Memory B cell (primary cell): Measurements from ENCODE around the gene SLMAP.
A peak's percentile ranks its signal among the peaks of the same experiment; 100 is the strongest.
"Not testable (repeated sequence)": the region's sequence is repeated elsewhere in the genome, so short reads cannot be mapped to it uniquely, and the experiment has no call there.

ENCODE experiments used
- ATAC-seq: fragments of 150-1000 bp; cut with Tn5 transposase; 2 replicates; pipeline ENCODE4 v1.10.0; 2021; ENCODE audit warnings: low read depth, mild to moderate bottlenecking, moderate library complexity
- DNase-seq, 2 donors: peaks; one replicate each; pipeline ENCODE4 v3.0.0; 2022; ENCODE audit warnings: low spot score in 2 of 2
- H3K27ac Mint-ChIP-seq: one replicate; pipeline ENCODE4 v1.8.0; 2022; ENCODE audit warnings: mild to moderate bottlenecking, moderate library complexity, mixed read lengths
- H3K27me3 Mint-ChIP-seq: one replicate; pipeline ENCODE4 v1.8.0; 2022; ENCODE audit warnings: mixed read lengths
- H3K36me3 Mint-ChIP-seq: one replicate; pipeline ENCODE4 v1.8.0; 2022; ENCODE audit warnings: mild to moderate bottlenecking, mixed read lengths
- H3K4me1 Mint-ChIP-seq: one replicate; pipeline ENCODE4 v1.8.0; 2022; ENCODE audit warnings: mixed read lengths
- H3K4me3 Mint-ChIP-seq: one replicate; pipeline ENCODE4 v1.8.0; 2022; ENCODE audit warnings: mild to moderate bottlenecking, moderate library complexity, mixed read lengths
- H3K9me3 Mint-ChIP-seq: one replicate; pipeline ENCODE4 v1.8.0; 2022; ENCODE audit warnings: mixed read lengths

The SLMAP gene

GRCh38 chr3:57840473-57840872, 84.4 kb downstream of the SLMAP start:
- DNase-seq (no peak), ATAC-seq (peak; percentile 64)
- no peak overlapping the region for H3K4me3 Mint-ChIP-seq
- H3K9me3 Mint-ChIP-seq, result no peaks in the 10 kb centered on the region
- peaks cover 2% of the 10 kb centered on the region for H3K36me3 Mint-ChIP-seq
- no peaks in the 10 kb centered on the region for H3K27me3 Mint-ChIP-seq
- peak overlapping the region; percentile 40 for H3K27ac Mint-ChIP-seq
- H3K4me1 Mint-ChIP-seq, result peaks cover 4% of the 10 kb centered on the region

GRCh38 chr3:57841818-57842217, 85.7 kb downstream of the SLMAP start:
- Mint-ChIP-seq H3K27ac (no peak overlapping the region), H3K36me3 (peaks cover 2% of the 10 kb centered on the region), H3K9me3 (no peaks in the 10 kb centered on the region), H3K4me3 (no peak overlapping the region), H3K4me1 (peaks cover 4% of the 10 kb centered on the region), H3K27me3 (no peaks in the 10 kb centered on the region)
- DNase-seq (no peak), ATAC-seq (no peak)

GRCh38 chr3:57848177-57848738, 92.1 kb downstream of the SLMAP start:
- Mint-ChIP-seq H3K4me3 (no peak overlapping the region), H3K9me3 (no peaks in the 10 kb centered on the region), H3K4me1 (peaks cover 6% of the 10 kb centered on the region), H3K27ac (no peak overlapping the region), H3K36me3 (peaks cover 8% of the 10 kb centered on the region), H3K27me3 (no peaks in the 10 kb centered on the region)
- ATAC-seq (no peak), DNase-seq (no peak)

DNA sequence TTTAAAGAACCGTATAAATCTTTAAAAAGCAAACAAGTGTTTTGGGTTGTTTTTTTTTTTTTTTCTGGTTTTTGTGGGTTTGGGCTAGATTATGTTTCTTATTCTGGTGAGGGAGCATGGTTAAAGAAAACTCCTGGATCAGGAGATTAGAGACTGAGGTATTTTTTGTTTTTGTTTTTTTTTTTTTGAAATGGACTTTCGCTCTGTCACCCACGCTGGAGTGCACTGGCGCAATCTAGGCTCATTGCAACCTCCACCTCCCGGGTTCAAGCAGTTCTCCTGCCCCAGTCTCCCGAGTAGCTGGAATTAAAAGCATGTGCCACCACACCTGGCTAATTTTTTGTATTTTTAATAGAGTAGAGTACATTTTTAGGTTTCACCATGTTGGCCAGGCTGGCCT, 95.2 kb downstream of the SLMAP start:
- Mint-ChIP-seq H3K4me1 (peaks cover 6% of the 10 kb centered on the region), H3K9me3 (no peaks in the 10 kb centered on the region), H3K4me3 (no peak overlapping the region), H3K27me3 (no peaks in the 10 kb centered on the region), H3K36me3 (peaks cover 9% of the 10 kb centered on the region), H3K27ac (no peak overlapping the region)
- DNase-seq (no peak), ATAC-seq (no peak)

DNA sequence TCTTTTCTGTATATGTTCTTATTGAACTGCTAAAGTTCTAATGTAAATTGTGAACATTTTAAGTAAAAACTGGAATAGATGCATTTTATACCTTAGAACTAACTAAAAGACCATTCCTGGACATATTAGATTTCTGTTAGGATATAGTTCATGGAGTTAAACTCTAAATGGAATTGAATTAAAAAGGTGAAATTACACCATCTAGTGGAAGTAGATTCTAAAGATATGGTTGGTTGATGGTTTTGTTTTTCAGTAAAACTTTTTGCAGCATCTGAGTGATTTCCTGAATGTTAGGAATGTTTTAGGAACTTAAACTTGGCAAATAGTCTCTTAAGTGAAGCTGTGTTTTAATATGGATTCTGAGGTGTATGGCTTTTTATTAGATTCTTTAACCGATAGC, 96.8 kb downstream of the SLMAP start:
- Mint-ChIP-seq H3K36me3 (peaks cover 7% of the 10 kb centered on the region), H3K4me3 (no peak overlapping the region), H3K27ac (no peak overlapping the region), H3K27me3 (no peaks in the 10 kb centered on the region), H3K4me1 (peaks cover 6% of the 10 kb centered on the region), H3K9me3 (no peaks in the 10 kb centered on the region)
- DNase-seq, result no peak
- ATAC-seq, result no peak

DNA sequence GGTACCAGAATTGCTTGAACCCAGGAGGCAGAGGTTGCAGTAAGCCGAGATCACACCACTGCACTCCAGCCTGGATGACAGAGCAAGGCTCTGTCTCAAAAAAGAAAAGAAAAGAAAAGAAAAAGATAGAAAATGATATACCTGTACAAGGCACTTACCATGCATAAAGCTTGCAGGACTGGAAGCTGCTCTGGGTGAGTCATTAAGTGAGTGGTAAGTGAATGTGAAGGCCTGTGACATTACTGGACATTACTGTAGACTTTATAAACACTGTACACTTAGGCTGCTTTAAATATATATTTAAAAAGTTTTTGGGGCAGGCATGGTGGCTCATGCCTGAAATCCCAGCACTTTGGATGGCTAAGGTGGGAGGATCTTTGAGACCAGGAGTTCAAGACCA, 99.2 kb downstream of the SLMAP start:
- no peak overlapping the region for H3K4me3 Mint-ChIP-seq
- no peak overlapping the region for H3K27ac Mint-ChIP-seq
- H3K36me3 Mint-ChIP-seq, result peaks cover 10% of the 10 kb centered on the region

GRCh38 chr3:57855943-57856342, 99.8 kb downstream of the SLMAP start:
- peaks cover 12% of the 10 kb centered on the region for H3K36me3 Mint-ChIP-seq

More for the DNA sequence above, 99.2 kb downstream of the SLMAP start:
- no peaks in the 10 kb centered on the region for H3K27me3 Mint-ChIP-seq
- ATAC-seq (no peak), DNase-seq (no peak)
- no peaks in the 10 kb centered on the region for H3K4me1 Mint-ChIP-seq
- no peaks in the 10 kb centered on the region for H3K9me3 Mint-ChIP-seq

GRCh38 chr3:57856675-57857074, 100.6 kb downstream of the SLMAP start:
- DNase-seq (no peak), ATAC-seq (no peak)
- no peak overlapping the region for H3K27ac Mint-ChIP-seq
- H3K27me3 Mint-ChIP-seq, result no peaks in the 10 kb centered on the region
- H3K9me3 Mint-ChIP-seq, result no peaks in the 10 kb centered on the region
- no peaks in the 10 kb centered on the region for H3K4me1 Mint-ChIP-seq
- H3K4me3 Mint-ChIP-seq, result no peak overlapping the region
- peaks cover 15% of the 10 kb centered on the region for H3K36me3 Mint-ChIP-seq

More at GRCh38 chr3:57855943-57856342, 99.8 kb downstream of the SLMAP start:
- ATAC-seq (no peak), DNase-seq (no peak)
- H3K27ac Mint-ChIP-seq, result no peak overlapping the region
- no peaks in the 10 kb centered on the region for H3K9me3 Mint-ChIP-seq
- no peak overlapping the region for H3K4me3 Mint-ChIP-seq
- H3K27me3 Mint-ChIP-seq, result no peaks in the 10 kb centered on the region
- no peaks in the 10 kb centered on the region for H3K4me1 Mint-ChIP-seq

GRCh38 chr3:57862894-57863293, 106.8 kb downstream of the SLMAP start:
- DNase-seq (no peak), ATAC-seq (no peak)
- Mint-ChIP-seq H3K4me3 (no peak overlapping the region), H3K36me3 (peaks cover 33% of the 10 kb centered on the region), H3K9me3 (no peaks in the 10 kb centered on the region), H3K4me1 (no peaks in the 10 kb centered on the region), H3K27ac (no peak overlapping the region), H3K27me3 (no peaks in the 10 kb centered on the region)

DNA sequence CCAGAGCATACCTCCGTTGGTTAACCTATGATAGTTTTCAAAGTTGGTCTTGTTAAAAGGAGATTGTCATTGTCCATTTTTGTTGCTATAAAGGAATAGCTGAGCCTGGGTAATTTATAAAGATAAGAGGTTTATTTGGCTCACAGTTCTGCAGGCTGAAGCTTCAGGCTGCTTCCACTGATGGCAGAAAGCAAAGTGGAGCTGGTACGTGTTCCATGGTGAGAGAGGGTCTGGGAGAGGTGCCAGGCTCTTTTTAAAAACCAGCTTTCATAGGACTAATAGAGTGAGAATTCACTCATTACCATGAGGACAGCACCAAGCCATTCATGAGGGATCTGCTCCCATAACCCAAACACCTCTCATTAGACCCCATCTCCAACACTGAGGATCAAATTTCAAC, 107.3 kb downstream of the SLMAP start:
- peaks cover 31% of the 10 kb centered on the region for H3K36me3 Mint-ChIP-seq
- no peak overlapping the region for H3K27ac Mint-ChIP-seq

GRCh38 chr3:57864853-57865252, 108.7 kb downstream of the SLMAP start:
- no peak overlapping the region for H3K27ac Mint-ChIP-seq
- no peak for ATAC-seq
- H3K4me3 Mint-ChIP-seq, result no peak overlapping the region
- H3K27me3 Mint-ChIP-seq, result no peaks in the 10 kb centered on the region
- no peak for DNase-seq
- H3K4me1 Mint-ChIP-seq, result no peaks in the 10 kb centered on the region
- H3K36me3 Mint-ChIP-seq, result peaks cover 27% of the 10 kb centered on the region
- no peaks in the 10 kb centered on the region for H3K9me3 Mint-ChIP-seq

More for the DNA sequence above, 107.3 kb downstream of the SLMAP start:
- DNase-seq (no peak), ATAC-seq (no peak)
- no peaks in the 10 kb centered on the region for H3K9me3 Mint-ChIP-seq
- H3K27me3 Mint-ChIP-seq, result no peaks in the 10 kb centered on the region
- H3K4me1 Mint-ChIP-seq, result no peaks in the 10 kb centered on the region
- H3K4me3 Mint-ChIP-seq, result no peak overlapping the region

GRCh38 chr3:57869110-57869509, 113.0 kb downstream of the SLMAP start:
- H3K36me3 Mint-ChIP-seq, result peaks cover 23% of the 10 kb centered on the region
- H3K27me3 Mint-ChIP-seq, ATAC-seq, H3K27ac Mint-ChIP-seq, H3K4me3 Mint-ChIP-seq, DNase-seq, H3K4me1 Mint-ChIP-seq, H3K9me3 Mint-ChIP-seq: not testable (repeated sequence)

- ATAC-seq, result no peak
- H3K4me1 Mint-ChIP-seq, result no peaks in the 10 kb centered on the region
- H3K27ac Mint-ChIP-seq, result no peak overlapping the region
- DNase-seq, result no peak
- H3K27me3 Mint-ChIP-seq, result no peaks in the 10 kb centered on the region
- no peaks in the 10 kb centered on the region for H3K9me3 Mint-ChIP-seq
- H3K4me3 Mint-ChIP-seq, result no peak overlapping the region
- peaks cover 18% of the 10 kb centered on the region for H3K36me3 Mint-ChIP-seq
These were observed 116.5 kb downstream of the SLMAP start for GRCh38 chr3:57872606-57873005.

DNA sequence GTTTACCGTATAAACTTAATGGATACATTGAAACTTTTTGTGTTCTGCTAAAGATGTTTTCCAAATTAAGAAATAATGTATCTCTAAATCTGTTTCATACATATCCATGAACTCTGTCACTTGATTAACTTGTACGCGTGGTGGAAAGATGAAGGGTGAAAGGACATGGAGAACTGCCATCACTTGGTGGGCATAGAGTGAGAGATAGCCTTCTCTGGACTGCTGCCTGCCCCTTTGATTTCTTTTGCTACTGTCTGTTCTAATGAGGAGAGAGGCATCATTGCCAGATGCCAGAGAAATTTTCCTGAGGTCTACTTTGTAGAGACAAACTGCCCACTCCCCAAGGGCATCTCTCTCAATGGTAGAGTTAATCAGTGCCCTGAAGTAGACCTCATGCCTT, 120.5 kb downstream of the SLMAP start:
- Mint-ChIP-seq H3K27ac (no peak overlapping the region), H3K4me3 (no peak overlapping the region), H3K4me1 (no peaks in the 10 kb centered on the region), H3K36me3 (peaks cover 18% of the 10 kb centered on the region), H3K9me3 (no peaks in the 10 kb centered on the region), H3K27me3 (no peaks in the 10 kb centered on the region)
- DNase-seq (no peak), ATAC-seq (no peak)

- no peaks in the 10 kb centered on the region for H3K4me1 Mint-ChIP-seq
- peaks cover 17% of the 10 kb centered on the region for H3K36me3 Mint-ChIP-seq
- no peak for DNase-seq
- no peaks in the 10 kb centered on the region for H3K27me3 Mint-ChIP-seq
- H3K27ac Mint-ChIP-seq, result no peak overlapping the region
- no peaks in the 10 kb centered on the region for H3K9me3 Mint-ChIP-seq
- no peak for ATAC-seq
- no peak overlapping the region for H3K4me3 Mint-ChIP-seq
These were observed 121.0 kb downstream of the SLMAP start for GRCh38 chr3:57877116-57877515.
